Measurements from ENCODE around the gene GNPDA1.

GNPDA1 gene

GRCh38 chr5:141951332-141951781 is 61.5 kb downstream of the GNPDA1 start:
- no peak for DNase-seq
